NCI-H1092 (cell line): ENCODE results near the gene MRPL58.
"Not testable (repeated sequence)": the region's sequence is repeated elsewhere in the genome, so short reads cannot be mapped to it uniquely, and the experiment has no call there.

ENCODE experiments used
- DNase-seq: peaks from one replicate; lab custom pipeline; 2025; lab: John Stamatoyannopoulos, UW

MRPL58 gene

GRCh38 chr17:75013092-75013559, 656 bp downstream of the MRPL58 start:
- DNase-seq: no peak

GRCh38 chr17:75019146-75019545, 6.7 kb downstream of the MRPL58 start:
- DNase-seq: no peak

- no peak for DNase-seq
These were observed 7.2 kb downstream of the MRPL58 start for GRCh38 chr17:75019710-75020109.

- no peak for DNase-seq
These were observed 8.1 kb downstream of the MRPL58 start for GRCh38 chr17:75020331-75021110.

GRCh38 chr17:75024686-75025397, 12.4 kb downstream of the MRPL58 start:
- no peak for DNase-seq

- DNase-seq: not testable (repeated sequence)
These were observed 12.9 kb downstream of the MRPL58 start for GRCh38 chr17:75025398-75025734.

- DNase-seq: not testable (repeated sequence)
These were observed 14.2 kb downstream of the MRPL58 start for GRCh38 chr17:75026650-75027049.

GRCh38 chr17:75030161-75030560, 17.7 kb downstream of the MRPL58 start:
- DNase-seq: no peak

- peak; percentile 15 for DNase-seq
These were observed 19.7 kb downstream of the MRPL58 start for GRCh38 chr17:75031972-75032719.

GRCh38 chr17:75032720-75033280, 20.3 kb downstream of the MRPL58 start:
- no peak for DNase-seq

- peak; percentile 94 for DNase-seq
These were observed 21.1 kb downstream of the MRPL58 start for GRCh38 chr17:75033346-75034235.

- DNase-seq: peak; percentile 87
These were observed 21.9 kb downstream of the MRPL58 start for GRCh38 chr17:75034236-75034908.

- no peak for DNase-seq
These were observed 24.3 kb downstream of the MRPL58 start for GRCh38 chr17:75036643-75037268.

- no peak for DNase-seq
These were observed 26.8 kb downstream of the MRPL58 start for GRCh38 chr17:75039238-75039637.

GRCh38 chr17:75041656-75042280, 29.3 kb downstream of the MRPL58 start:
- DNase-seq: no peak

GRCh38 chr17:75043789-75044188, 31.3 kb downstream of the MRPL58 start:
- not testable (repeated sequence) for DNase-seq

GRCh38 chr17:75044716-75045115, 32.2 kb downstream of the MRPL58 start:
- no peak for DNase-seq

- not testable (repeated sequence) for DNase-seq
These were observed 33.5 kb downstream of the MRPL58 start for GRCh38 chr17:75045946-75046406.
